ENCODE measurements around the gene CYTL1. TPM values are rescaled to one million over a fixed set of nuclear protein-coding genes. Genes with fewer than 3 reads are reported as not detected.

The CYTL1 gene
- total RNA-seq, 4 donors from 2014 or later: 0.51 to 15.9 (median 9.8) TPM

- H3K36me3 ChIP-seq: no peaks in the 10 kb centered on the region
- no peak for TF ChIP-seq CTCF (IDR thresholded peaks at IDR 0.05)
- TF ChIP-seq POLR2A (IDR thresholded peaks at IDR 0.05): no peak
- intact Hi-C loops (cut with DNase I; ENCODE audit: low total_unique reads): no loop called here
- no peak overlapping the region for H3K27ac ChIP-seq
- no peak for DNase-seq
- H3K27me3 ChIP-seq: no peaks in the 10 kb centered on the region
- H3K9me3 ChIP-seq: no peaks in the 10 kb centered on the region
- H3K4me3 ChIP-seq: no peak overlapping the region
- no peaks in the 10 kb centered on the region for H3K4me1 ChIP-seq
Observed at GRCh38 chr4:5020341-5020740, 1.1 kb upstream of the CYTL1 start.

- Histone ChIP-seq H3K4me3 (no peak overlapping the region), H3K27ac (no peak overlapping the region), H3K9me3 (no peaks in the 10 kb centered on the region), H3K36me3 (no peaks in the 10 kb centered on the region), H3K27me3 (no peaks in the 10 kb centered on the region), H3K4me1 (no peaks in the 10 kb centered on the region)
- DNase-seq: no peak
- TF ChIP-seq CTCF (IDR thresholded peaks at IDR 0.05) (no peak), POLR2A (IDR thresholded peaks at IDR 0.05) (no peak)
- intact Hi-C loops (cut with DNase I; ENCODE audit: low total_unique reads): no loop called here
Observed at GRCh38 chr4:5019796-5020195, 538 bp upstream of the CYTL1 start.

GRCh38 chr4:5018603-5019002, 655 bp downstream of the CYTL1 start:
- Histone ChIP-seq H3K27me3 (no peaks in the 10 kb centered on the region), H3K27ac (no peak overlapping the region), H3K9me3 (no peaks in the 10 kb centered on the region), H3K4me1 (no peaks in the 10 kb centered on the region), H3K4me3 (no peak overlapping the region), H3K36me3 (no peaks in the 10 kb centered on the region)
- TF ChIP-seq POLR2A (IDR thresholded peaks at IDR 0.05) (no peak), CTCF (IDR thresholded peaks at IDR 0.05) (no peak)
- intact Hi-C loops (cut with DNase I; ENCODE audit: low total_unique reads): no loop called here
- no peak for DNase-seq

GRCh38 chr4:5018096-5018495, 1.2 kb downstream of the CYTL1 start:
- H3K27ac ChIP-seq: no peak overlapping the region
- H3K36me3 ChIP-seq: no peaks in the 10 kb centered on the region
- no peaks in the 10 kb centered on the region for H3K4me1 ChIP-seq
- no peak for TF ChIP-seq POLR2A (IDR thresholded peaks at IDR 0.05)
- TF ChIP-seq CTCF (IDR thresholded peaks at IDR 0.05): no peak
- intact Hi-C loops (cut with DNase I; ENCODE audit: low total_unique reads): no loop called here
- no peak for DNase-seq
- no peak overlapping the region for H3K4me3 ChIP-seq
- no peaks in the 10 kb centered on the region for H3K27me3 ChIP-seq
- no peaks in the 10 kb centered on the region for H3K9me3 ChIP-seq

GRCh38 chr4:5014007-5014682, 5.1 kb downstream of the CYTL1 start:
- no peak overlapping the region for H3K27ac ChIP-seq
- DNase-seq: no peak
- H3K27me3 ChIP-seq: no peaks in the 10 kb centered on the region
- intact Hi-C loops (cut with DNase I; ENCODE audit: low total_unique reads): no loop called here
- no peaks in the 10 kb centered on the region for H3K36me3 ChIP-seq
- no peaks in the 10 kb centered on the region for H3K9me3 ChIP-seq
- no peak overlapping the region for H3K4me3 ChIP-seq
- no peak for TF ChIP-seq POLR2A (IDR thresholded peaks at IDR 0.05)
- no peak for TF ChIP-seq CTCF (IDR thresholded peaks at IDR 0.05)
- H3K4me1 ChIP-seq: no peaks in the 10 kb centered on the region

All from uterus (tissue), 4 donors.